Measurements from ENCODE around the gene MARCKS.
"Not testable (repeated sequence)": the region's sequence is repeated elsewhere in the genome, so short reads cannot be mapped to it uniquely, and the experiment has no call there.

The MARCKS gene

GRCh38 chr6:113888956-113889630 lies 31.9 kb downstream of the MARCKS start:
- no peak for DNase-seq (ENCODE audit: low read depth)
- peaks cover 12% of the 10 kb centered on the region for H3K9me3 ChIP-seq (ENCODE audit: control insufficient read depth, low read length)
- no peak overlapping the region for H3K9ac ChIP-seq (ENCODE audit: low read length)
- H3K36me3 ChIP-seq (ENCODE audit: control insufficient read depth, insufficient read depth, low read length, severe bottlenecking): no peaks in the 10 kb centered on the region
- H3K4me1 ChIP-seq (ENCODE audit: control insufficient read depth, insufficient read depth, low read length): peaks cover under 1% of the 10 kb centered on the region
- no peaks in the 10 kb centered on the region for H3K27me3 ChIP-seq (replicated peaks; ENCODE audit: control insufficient read depth, insufficient read depth, low read length)
- H3K4me3 ChIP-seq (ENCODE audit: low read length): no peak overlapping the region

GRCh38 chr6:113893451-113893850 lies 36.3 kb downstream of the MARCKS start:
- no peak for DNase-seq (ENCODE audit: low read depth)
- H3K4me1 ChIP-seq (ENCODE audit: control insufficient read depth, insufficient read depth, low read length): peaks cover 7% of the 10 kb centered on the region
- no peaks in the 10 kb centered on the region for H3K27me3 ChIP-seq (replicated peaks; ENCODE audit: control insufficient read depth, insufficient read depth, low read length)
- peaks cover 12% of the 10 kb centered on the region for H3K9me3 ChIP-seq (ENCODE audit: control insufficient read depth, low read length)
- no peak overlapping the region for H3K9ac ChIP-seq (ENCODE audit: low read length)
- H3K4me3 ChIP-seq (ENCODE audit: low read length): no peak overlapping the region
- no peaks in the 10 kb centered on the region for H3K36me3 ChIP-seq (ENCODE audit: control insufficient read depth, insufficient read depth, low read length, severe bottlenecking)

- Histone ChIP-seq H3K4me1 (ENCODE audit: control insufficient read depth, insufficient read depth, low read length) (peaks cover 7% of the 10 kb centered on the region), H3K27me3 (replicated peaks; ENCODE audit: control insufficient read depth, insufficient read depth, low read length) (no peaks in the 10 kb centered on the region), H3K4me3 (ENCODE audit: low read length) (no peak overlapping the region), H3K36me3 (ENCODE audit: control insufficient read depth, insufficient read depth, low read length, severe bottlenecking) (no peaks in the 10 kb centered on the region), H3K9me3 (ENCODE audit: control insufficient read depth, low read length) (peaks cover 12% of the 10 kb centered on the region), H3K9ac (ENCODE audit: low read length) (no peak overlapping the region)
- DNase-seq (ENCODE audit: low read depth): peak; percentile 27
These were observed 36.7 kb downstream of the MARCKS start for GRCh38 chr6:113893866-113894265.

- Histone ChIP-seq H3K9me3 (ENCODE audit: control insufficient read depth, low read length) (peaks cover 12% of the 10 kb centered on the region), H3K4me3 (ENCODE audit: low read length) (no peak overlapping the region), H3K9ac (ENCODE audit: low read length) (no peak overlapping the region), H3K36me3 (ENCODE audit: control insufficient read depth, insufficient read depth, low read length, severe bottlenecking) (no peaks in the 10 kb centered on the region), H3K4me1 (ENCODE audit: control insufficient read depth, insufficient read depth, low read length) (peaks cover 7% of the 10 kb centered on the region), H3K27me3 (replicated peaks; ENCODE audit: control insufficient read depth, insufficient read depth, low read length) (no peaks in the 10 kb centered on the region)
- DNase-seq (ENCODE audit: low read depth): peak; percentile 20
These were observed 37.8 kb downstream of the MARCKS start for GRCh38 chr6:113894712-113895674.

- Histone ChIP-seq H3K4me1 (ENCODE audit: control insufficient read depth, insufficient read depth, low read length) (no peaks in the 10 kb centered on the region), H3K27me3 (replicated peaks; ENCODE audit: control insufficient read depth, insufficient read depth, low read length) (no peaks in the 10 kb centered on the region), H3K9ac (ENCODE audit: low read length) (no peak overlapping the region), H3K36me3 (ENCODE audit: control insufficient read depth, insufficient read depth, low read length, severe bottlenecking) (no peaks in the 10 kb centered on the region), H3K9me3 (ENCODE audit: control insufficient read depth, low read length) (no peaks in the 10 kb centered on the region), H3K4me3 (ENCODE audit: low read length) (no peak overlapping the region)
- peak; percentile 62 for DNase-seq (ENCODE audit: low read depth)
These were observed 44.3 kb downstream of the MARCKS start for GRCh38 chr6:113901482-113901881.

- DNase-seq (ENCODE audit: low read depth): no peak
- no peaks in the 10 kb centered on the region for H3K36me3 ChIP-seq (ENCODE audit: control insufficient read depth, insufficient read depth, low read length, severe bottlenecking)
These were observed 46.7 kb downstream of the MARCKS start for GRCh38 chr6:113903666-113904330.

GRCh38 chr6:113907102-113907815 lies 50.1 kb downstream of the MARCKS start:
- Histone ChIP-seq H3K9me3 (ENCODE audit: control insufficient read depth, low read length) (no peaks in the 10 kb centered on the region), H3K27me3 (replicated peaks; ENCODE audit: control insufficient read depth, insufficient read depth, low read length) (no peaks in the 10 kb centered on the region), H3K9ac (ENCODE audit: low read length) (no peak overlapping the region), H3K4me1 (ENCODE audit: control insufficient read depth, insufficient read depth, low read length) (no peaks in the 10 kb centered on the region), H3K4me3 (ENCODE audit: low read length) (no peak overlapping the region), H3K36me3 (ENCODE audit: control insufficient read depth, insufficient read depth, low read length, severe bottlenecking) (no peaks in the 10 kb centered on the region)
- peak; percentile 46 for DNase-seq (ENCODE audit: low read depth)

More at GRCh38 chr6:113903666-113904330, 46.7 kb downstream of the MARCKS start:
- Histone ChIP-seq H3K4me3 (ENCODE audit: low read length) (no peak overlapping the region), H3K9ac (ENCODE audit: low read length) (no peak overlapping the region), H3K4me1 (ENCODE audit: control insufficient read depth, insufficient read depth, low read length) (no peaks in the 10 kb centered on the region), H3K9me3 (ENCODE audit: control insufficient read depth, low read length) (no peaks in the 10 kb centered on the region), H3K27me3 (replicated peaks; ENCODE audit: control insufficient read depth, insufficient read depth, low read length) (no peaks in the 10 kb centered on the region)

GRCh38 chr6:113908801-113909200 lies 51.7 kb downstream of the MARCKS start:
- DNase-seq (ENCODE audit: low read depth): peak; percentile 16
- peaks cover under 1% of the 10 kb centered on the region for H3K9me3 ChIP-seq (ENCODE audit: control insufficient read depth, low read length)
- H3K36me3 ChIP-seq (ENCODE audit: control insufficient read depth, insufficient read depth, low read length, severe bottlenecking): no peaks in the 10 kb centered on the region
- no peaks in the 10 kb centered on the region for H3K4me1 ChIP-seq (ENCODE audit: control insufficient read depth, insufficient read depth, low read length)
- H3K4me3 ChIP-seq (ENCODE audit: low read length): peak overlapping the region; percentile 3
- H3K9ac ChIP-seq (ENCODE audit: low read length): no peak overlapping the region
- no peaks in the 10 kb centered on the region for H3K27me3 ChIP-seq (replicated peaks; ENCODE audit: control insufficient read depth, insufficient read depth, low read length)

GRCh38 chr6:113909224-113909856 lies 52.2 kb downstream of the MARCKS start:
- DNase-seq (ENCODE audit: low read depth): peak; percentile 92
- Histone ChIP-seq H3K9ac (ENCODE audit: low read length) (no peak overlapping the region), H3K36me3 (ENCODE audit: control insufficient read depth, insufficient read depth, low read length, severe bottlenecking) (no peaks in the 10 kb centered on the region), H3K4me1 (ENCODE audit: control insufficient read depth, insufficient read depth, low read length) (no peaks in the 10 kb centered on the region), H3K4me3 (ENCODE audit: low read length) (peak overlapping the region; percentile 3), H3K9me3 (ENCODE audit: control insufficient read depth, low read length) (peaks cover 4% of the 10 kb centered on the region), H3K27me3 (replicated peaks; ENCODE audit: control insufficient read depth, insufficient read depth, low read length) (no peaks in the 10 kb centered on the region)

GRCh38 chr6:113910285-113910684 lies 53.1 kb downstream of the MARCKS start:
- DNase-seq (ENCODE audit: low read depth); H3K4me3 ChIP-seq (ENCODE audit: low read length); H3K9ac ChIP-seq (ENCODE audit: low read length): not testable (repeated sequence)

More at GRCh38 chr6:113910285-113910684, 53.1 kb downstream of the MARCKS start:
- H3K9me3 ChIP-seq (ENCODE audit: control insufficient read depth, low read length); H3K36me3 ChIP-seq (ENCODE audit: control insufficient read depth, insufficient read depth, low read length, severe bottlenecking); H3K4me1 ChIP-seq (ENCODE audit: control insufficient read depth, insufficient read depth, low read length); H3K27me3 ChIP-seq (replicated peaks; ENCODE audit: control insufficient read depth, insufficient read depth, low read length): not testable (repeated sequence)

All from adipocyte (in vitro differentiated cells).